H1 (cell line): ENCODE results near the gene KMT5B. TPM values are rescaled to one million over a fixed set of nuclear protein-coding genes. Genes with fewer than 3 reads are reported as not detected.

Source experiments
- CTCF ChIA-PET: fragments of 300-600 bp; sonication (Branson Sonifier 250); formaldehyde crosslinking; loops from one replicate; lab custom pipeline; 2021; ENCODE audit not compliant: partially characterized antibody; lab: Charles Lee
- POLR2A ChIA-PET: fragments of 300-600 bp; sonication (Branson Sonifier 250); formaldehyde crosslinking; loops from one replicate; lab custom pipeline; 2021; ENCODE audit warnings: inconsistent platforms; ENCODE audit not compliant: partially characterized antibody; lab: Charles Lee
- DNase-seq, 2 experiments: peaks; one replicate each; pipeline versions ENCODE4 v3.0.0 to v3.0.0-alpha.2; 2010 to 2022; ENCODE audit warnings: low spot score in 2 of 2, low read depth in 1 of 2, mixed read lengths in 1 of 2
- FAIRE-seq: peaks from 2 replicates; lab custom pipeline; 2011; peaks lifted over from hg19 to GRCh38; lab: Jason Lieb, UNC
- H2AFZ ChIP-seq: 2 replicates; pipeline ENCODE4 v1.8.1; 2012; ENCODE audit warnings: low read length, inconsistent platforms
- H2AK5ac ChIP-seq: 2 replicates; pipeline ENCODE4 v1.6.1; 2013; ENCODE audit warnings: low read depth, low read length
- H2BK120ac ChIP-seq: replicated peaks from 2 replicates; pipeline ENCODE3; 2013; ENCODE audit warnings: low read depth, low read length, inconsistent platforms
- H2BK12ac ChIP-seq: 2 replicates; pipeline ENCODE4 v1.6.1; 2013; ENCODE audit warnings: low read depth, low read length
- H2BK15ac ChIP-seq: 2 replicates; pipeline ENCODE4 v1.6.1; 2013; ENCODE audit warnings: low read length
- H2BK20ac ChIP-seq: 2 replicates; pipeline ENCODE4 v1.6.1; 2013; ENCODE audit warnings: low read length
- H2BK5ac ChIP-seq: 2 replicates; pipeline ENCODE4 v1.6.1; 2013; ENCODE audit warnings: low read depth, low read length
- H3K14ac ChIP-seq: 2 replicates; pipeline ENCODE4 v1.6.1; 2013; ENCODE audit warnings: inconsistent platforms; ENCODE audit not compliant: insufficient read length
- H3K18ac ChIP-seq: 2 replicates; pipeline ENCODE4 v1.6.1; 2013; ENCODE audit warnings: low read length; ENCODE audit errors: extremely low read depth
- H3K23ac ChIP-seq: 2 replicates; pipeline ENCODE4 v1.6.1; 2013; ENCODE audit warnings: inconsistent platforms; ENCODE audit not compliant: insufficient read length
- H3K23me2 ChIP-seq: 2 replicates; pipeline ENCODE4 v1.6.1; 2013; ENCODE audit warnings: low read depth, low read length
- H3K27ac ChIP-seq: 2 replicates; pipeline ENCODE4 v1.6.1; 2011; ENCODE audit warnings: low read depth, low read length, inconsistent platforms
- H3K27me3 ChIP-seq, 4 experiments: replicated peaks in 1 of 4; 1 replicate in 1 of 4; 2 replicates in 3 of 4; pipeline versions ENCODE4 v1.6.1 to v1.8.1; 2011 to 2013; ENCODE audit warnings: low read length in 3 of 4, mild to moderate bottlenecking in 3 of 4, inconsistent platforms in 2 of 4, mixed read lengths in 2 of 4, moderate library complexity in 1 of 4; ENCODE audit not compliant: control insufficient read depth in 3 of 4, insufficient read depth in 3 of 4; ENCODE audit errors: extremely low read depth in 1 of 4
- H3K36me3 ChIP-seq, 4 experiments: 2 replicates each; pipeline versions ENCODE4 v1.6.1 to v1.8.1; 2011 to 2013; ENCODE audit warnings: mild to moderate bottlenecking in 4 of 4, low read length in 3 of 4, moderate library complexity in 2 of 4, control low read depth in 1 of 4, inconsistent platforms in 1 of 4; ENCODE audit not compliant: insufficient read depth in 4 of 4, control insufficient read depth in 2 of 4
- H3K4ac ChIP-seq: replicated peaks from 2 replicates; pipeline ENCODE3; 2013; ENCODE audit warnings: low read length, low read depth, mixed read lengths, inconsistent platforms; ENCODE audit not compliant: insufficient read length
- H3K4me1 ChIP-seq, 4 experiments: replicated peaks in 1 of 4; 1 replicate in 1 of 4; 2 replicates in 3 of 4; pipeline versions ENCODE4 v1.6.1 to v1.8.1; 2011 to 2013; ENCODE audit warnings: low read length in 3 of 4, inconsistent platforms in 2 of 4, mixed read lengths in 1 of 4; ENCODE audit not compliant: insufficient read depth in 4 of 4, control insufficient read depth in 3 of 4
- H3K4me2 ChIP-seq, 2 experiments: 2 replicates each; pipeline versions ENCODE4 v1.6.1 to v1.8.1; 2011 to 2013; ENCODE audit warnings: low read depth in 2 of 2, low read length in 2 of 2, control low read depth in 1 of 2, inconsistent platforms in 1 of 2, mild to moderate bottlenecking in 1 of 2; ENCODE audit not compliant: insufficient read depth in 1 of 2
- H3K4me3 ChIP-seq, 4 experiments: fragments of 200-600, 300-600 bp in 1 of 4; sonication (generic), shearing (Covaris generic), sonication (Bioruptor Twin) in 1 of 4; 2 replicates each; pipeline versions ENCODE4 v1.5.1 to v1.8.1; 2011 to 2016; ENCODE audit warnings: low read length in 4 of 4, low read depth in 3 of 4, control low read depth in 2 of 4, inconsistent platforms in 2 of 4, mild to moderate bottlenecking in 2 of 4, mixed read lengths in 1 of 4, moderate library complexity in 1 of 4; ENCODE audit not compliant: insufficient read depth in 2 of 4; ENCODE audit errors: extremely low read depth in 1 of 4
- H3K56ac ChIP-seq: replicated peaks from 2 replicates; pipeline ENCODE3; 2013; ENCODE audit warnings: low read depth, mild to moderate bottlenecking, mixed read lengths, low read length, inconsistent platforms; ENCODE audit not compliant: insufficient read length
- H3K79me1 ChIP-seq: 2 replicates; pipeline ENCODE4 v1.6.1; 2013; ENCODE audit warnings: low read depth, low read length, control low read depth
- H3K79me2 ChIP-seq, 2 experiments: 2 replicates each; pipeline versions ENCODE4 v1.6.1 to v1.8.1; 2012 to 2013; ENCODE audit warnings: low read length in 2 of 2, mild to moderate bottlenecking in 2 of 2, inconsistent platforms in 1 of 2; ENCODE audit not compliant: insufficient read depth in 2 of 2, control insufficient read depth in 1 of 2
- H3K9ac ChIP-seq, 4 experiments: replicated peaks in 1 of 4; 1 replicate in 1 of 4; 2 replicates in 3 of 4; pipeline versions ENCODE4 v1.6.1 to v1.8.1; 2011 to 2013; ENCODE audit warnings: low read depth in 3 of 4, low read length in 3 of 4, control low read depth in 2 of 4, mild to moderate bottlenecking in 2 of 4, moderate library complexity in 2 of 4, inconsistent platforms in 1 of 4; ENCODE audit errors: extremely low read depth in 1 of 4
- H3K9me3 ChIP-seq, 2 experiments: 2 replicates each; pipeline versions ENCODE4 v1.6.1 to v1.8.1; 2012 to 2013; ENCODE audit warnings: mild to moderate bottlenecking in 2 of 2, moderate library complexity in 2 of 2, control low read depth in 1 of 2, inconsistent platforms in 1 of 2, low read depth in 1 of 2, low read length in 1 of 2, mixed read lengths in 1 of 2; ENCODE audit not compliant: insufficient read depth in 2 of 2
- H4K20me1 ChIP-seq, 2 experiments: replicated peaks in 1 of 2; 2 replicates each; pipeline versions ENCODE3 to v1.8.1; 2011 to 2013; ENCODE audit warnings: inconsistent platforms in 2 of 2, low read length in 2 of 2, mild to moderate bottlenecking in 1 of 2; ENCODE audit not compliant: insufficient read depth in 2 of 2, control insufficient read depth in 1 of 2
- H4K5ac ChIP-seq: 2 replicates; pipeline ENCODE4 v1.6.1; 2013; ENCODE audit warnings: low read length, low read depth, mixed read lengths, inconsistent platforms; ENCODE audit not compliant: insufficient read length
- H4K8ac ChIP-seq: 2 replicates; pipeline ENCODE4 v1.8.0; 2013; ENCODE audit warnings: mild to moderate bottlenecking, moderate library complexity, low read length, inconsistent platforms; ENCODE audit not compliant: insufficient read depth; ENCODE audit errors: extremely low read depth
- H4K91ac ChIP-seq: replicated peaks from 2 replicates; pipeline ENCODE3; 2013; ENCODE audit warnings: low read length, mixed read lengths, inconsistent platforms; ENCODE audit not compliant: insufficient read length
- CHD1 ChIP-seq: IDR thresholded peaks from 2 replicates; pipeline ENCODE4 v1.6.1; 2012; ENCODE audit warnings: low read depth, low read length, improper control_type of control experiment
- EGR1 ChIP-seq: IDR thresholded peaks from 2 replicates; pipeline ENCODE4 v1.6.1; 2011; ENCODE audit warnings: low read depth, low read length, borderline replicate concordance
- EP300 ChIP-seq, 2 experiments: IDR thresholded peaks; 1 replicate in 1 of 2; 2 replicates in 1 of 2; pipeline ENCODE4 v1.6.1; 2011 to 2012; ENCODE audit warnings: low read depth in 2 of 2, low read length in 2 of 2, mild to moderate bottlenecking in 2 of 2, borderline replicate concordance in 1 of 2, inconsistent platforms in 1 of 2, moderate library complexity in 1 of 2
- EZH2 ChIP-seq: fragments of 200-600 bp; sonication (generic); IDR thresholded peaks from 2 replicates; pipeline ENCODE4 v1.7.1; 2012; ENCODE audit warnings: low read depth, mild to moderate bottlenecking, moderate library complexity, low read length, inconsistent platforms; ENCODE audit not compliant: severe bottlenecking
- JUND ChIP-seq: IDR thresholded peaks from 2 replicates; pipeline ENCODE4 v1.6.1; 2011; ENCODE audit warnings: mild to moderate bottlenecking, improper control_type of control experiment, low read length
- KDM4A ChIP-seq: IDR thresholded peaks from one replicate; pipeline ENCODE4 v1.7.1; 2012; ENCODE audit warnings: low read depth, mild to moderate bottlenecking, moderate library complexity, low read length, inconsistent platforms; ENCODE audit not compliant: severe bottlenecking
- PHF8 ChIP-seq: fragments of 200-600 bp; sonication (generic); conservative IDR thresholded peaks from 2 replicates; pipeline ENCODE4 v1.7.1; 2012; ENCODE audit warnings: low read depth, mild to moderate bottlenecking, inconsistent platforms, low read length, moderate library complexity
- POU5F1 ChIP-seq: IDR thresholded peaks from 2 replicates; pipeline ENCODE4 v1.6.1; 2011; ENCODE audit warnings: low read depth, mild to moderate bottlenecking, low read length, moderate library complexity
- RBBP5 ChIP-seq: IDR thresholded peaks from 2 replicates; pipeline ENCODE4 v1.7.1; 2012; ENCODE audit warnings: low read depth, mild to moderate bottlenecking, inconsistent platforms, low read length, moderate library complexity, borderline replicate concordance
- RXRA ChIP-seq: IDR thresholded peaks from 2 replicates; pipeline ENCODE4 v1.6.1; 2011; ENCODE audit warnings: low read depth, mild to moderate bottlenecking, low read length, moderate library complexity; ENCODE audit not compliant: insufficient read depth
- SIRT6 ChIP-seq: IDR thresholded peaks from one replicate; pipeline ENCODE4 v1.7.1; 2012; ENCODE audit warnings: low read length, inconsistent platforms
- SUZ12 ChIP-seq: fragments of 200-600 bp; sonication (generic); IDR thresholded peaks from 2 replicates; pipeline ENCODE4 v1.6.1; 2012; ENCODE audit warnings: mild to moderate bottlenecking, inconsistent platforms, low read length, moderate library complexity, mixed read lengths
- USF2 ChIP-seq: IDR thresholded peaks from 2 replicates; pipeline ENCODE4 v1.6.1; 2011; ENCODE audit warnings: low read length, improper control_type of control experiment
- WGBS, 2 experiments: shearing (Covaris generic) in 1 of 2; methylation state at CpG; one replicate each; pipeline versions ENCODE4 v1.1.6 to v1.1.7; 2013 to 2015; ENCODE audit warnings: low lambda C conversion rate in 2 of 2, mixed read lengths in 2 of 2, inconsistent platforms in 1 of 2, low coverage in 1 of 2, missing lambda C conversion rate in 1 of 2; ENCODE audit not compliant: insufficient replicate concordance in 2 of 2, insufficient coverage in 1 of 2, insufficient read length in 1 of 2; ENCODE audit errors: extremely low coverage in 1 of 2, missing lambda C conversion rate in 1 of 2; 5-methylcytosine and 5-hydroxymethylcytosine counted together
- polyA plus RNA-seq, 7 experiments: library from polyadenylated mRNA; depleted of rRNA in 3 of 7; stranded (reverse) in 5 of 7; unstranded in 2 of 7; fragments of >200 nt in 5 of 7; fragments of 200-250 nt in 2 of 7; gene quantifications; 1 replicate in 5 of 7; 2 replicates in 1 of 7; 4 replicates in 1 of 7; pipeline versions ENCODE4 v1.2.1 to v1.2.3, GENCODE V29; 2011 to 2013; ENCODE audit warnings: missing spikeins in 2 of 7, mixed read lengths in 2 of 7
- total RNA-seq: library from RNA; stranded (reverse); fragmentation: NEBNext Ultra II Directional; extraction: Animal tissue kit (Norgen Biotek cat#: 25700); gene quantifications from 2 replicates; pipeline ENCODE4 v1.2.1, GENCODE V29; 2021

KMT5B gene
- total and polyA plus RNA-seq, 2 of the 8 experiments (the other 6 are each of a cell fraction or from before 2014, with no cell fraction given) = 11.0 to 40.8 TPM

GRCh38 chr11:68255526-68255925 lies 42.4 kb upstream of the KMT5B start:
- Histone ChIP-seq H4K8ac (no peak overlapping the region), H2AFZ (no peak overlapping the region), H3K79me2 (no peaks in the 10 kb centered on the region), H3K23ac (no peak overlapping the region), H3K36me3 (no peaks in the 10 kb centered on the region; a peak in 1 of 8 replicates), H2BK12ac (no peak overlapping the region), H4K5ac (no peak overlapping the region), H3K27ac (no peak overlapping the region), H2BK15ac (no peak overlapping the region), H3K18ac (no peak overlapping the region), H4K91ac (no peak overlapping the region), H3K9me3 (no peaks in the 10 kb centered on the region), H3K23me2 (no peaks in the 10 kb centered on the region), H2BK20ac (no peak overlapping the region), H3K4me2 (no peak overlapping the region), H3K56ac (no peak overlapping the region), H2BK120ac (no peak overlapping the region), H3K4me3 (no peak overlapping the region), H2BK5ac (no peak overlapping the region), H3K27me3 (peaks cover 0 to 11% (median 4%) of the 10 kb centered on the region in 4 experiments; a peak in 2 of 7 replicates), H2AK5ac (no peak overlapping the region), H3K14ac (no peak overlapping the region), H4K20me1 (peaks cover 0 to 2% of the 10 kb centered on the region in 2 experiments), H3K4ac (no peak overlapping the region), H3K9ac (no peak overlapping the region), H3K79me1 (no peaks in the 10 kb centered on the region), H3K4me1 (peaks cover 0 to 10% (median 4%) of the 10 kb centered on the region in 4 experiments; a peak in 5 of 7 replicates)
- DNase-seq (no peak), FAIRE-seq (no peak)
- POLR2A ChIA-PET = no interaction called here
- WGBS, 2 experiments = 94% methylated on average over 11 of the region's 13 CpGs; no CpG with 5 or more reads in 1 of the 2 experiments
- CTCF ChIA-PET = interaction anchor here (3.2 to 7.0 kb wide), 3 partner anchors 10 to 43 kb away, joined by 21 to 141 read pairs (median 34); no protein-coding TSS in a partner anchor
- TF ChIP-seq RBBP5 (no peak), KDM4A (no peak), EZH2 (no peak), SUZ12 (no peak), EP300 (IDR thresholded peaks at IDR 0.05; ENCODE audit: borderline replicate concordance in 1 of 2, low read depth in 2 of 2, low read length in 2 of 2) (no peak), JUND (no peak), CHD1 (no peak), PHF8 (no peak), SIRT6 (no peak), POU5F1 (no peak), RXRA (no peak), EGR1 (no peak), USF2 (no peak)
